ENCODE data around the gene BBS2. TPM values are rescaled to one million over a fixed set of nuclear protein-coding genes. Genes with fewer than 3 reads are reported as not detected.
A peak's percentile ranks its signal among the peaks of the same experiment; 100 is the strongest.

Gene BBS2
- total and polyA plus RNA-seq, 2 of the 13 experiments (the other 11 are each of a cell fraction or from before 2014, with no cell fraction given): 59.7 to 68.3 TPM

DNA sequence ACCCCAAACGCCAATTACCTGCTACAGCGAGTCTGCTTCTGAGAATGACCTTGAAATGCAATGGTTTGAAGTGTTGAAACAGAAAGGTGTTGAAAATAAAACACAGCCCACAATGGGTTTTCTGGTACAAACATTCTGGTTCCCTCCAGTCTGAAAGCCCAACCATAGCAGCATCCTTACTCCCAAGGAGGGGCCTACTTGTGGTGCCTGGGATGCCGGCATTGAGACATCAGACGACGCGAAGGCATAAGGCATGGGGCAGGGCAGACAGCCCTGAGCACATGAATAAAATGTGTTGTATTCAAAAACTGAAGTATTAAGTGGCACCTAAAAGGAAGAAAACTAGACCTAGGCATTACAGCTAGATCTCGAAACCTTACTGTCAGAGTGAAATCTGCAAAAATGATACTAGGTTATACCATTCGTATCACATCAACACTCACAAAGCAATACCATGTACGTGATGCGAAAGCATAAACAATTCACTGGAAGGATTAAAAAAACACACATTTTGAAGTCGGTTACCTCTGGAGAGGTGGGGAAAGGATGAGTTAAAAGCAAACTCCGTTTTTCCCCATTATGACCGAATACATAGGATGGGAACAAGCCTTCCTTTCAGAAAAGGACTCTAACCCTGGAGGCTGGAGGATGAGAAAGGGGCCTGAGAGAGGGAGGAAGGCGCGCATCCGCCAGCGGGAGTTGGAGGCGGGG is 69.4 kb downstream of the BBS2 start:
- CTCF ChIA-PET (ENCODE audit: low intra/inter-chr PET ratio, low total read pairs): no interaction called here
- Histone ChIP-seq H2AFZ (ENCODE audit: low read length) (no peak overlapping the region), H3K9ac (ENCODE audit: insufficient read depth, low read depth, low read length) (peak overlapping the region; percentile 89), H3K4me1 (ENCODE audit: insufficient read depth, low read length) (peaks cover 48% of the 10 kb centered on the region), H4K20me1 (ENCODE audit: insufficient read depth, low read length) (peaks cover 30% of the 10 kb centered on the region), H3K27ac (ENCODE audit: extremely low read length, insufficient read depth, low read length) (peak overlapping the region; percentile 87), H3K4me3 (replicated peaks in 1 of 3; ENCODE audit: insufficient read depth in 1 of 3, low read depth in 2 of 3, low read length in 3 of 3) (peak overlapping the region; percentile 93 to 97 (median 96)), H3K9me3 (ENCODE audit: low read length) (no peaks in the 10 kb centered on the region), H3K27me3 (ENCODE audit: control insufficient read depth in 1 of 2, insufficient read depth in 2 of 2, low read length in 2 of 2) (no peaks in the 10 kb centered on the region; a peak in 1 of 5 replicates), H3K79me2 (ENCODE audit: insufficient read depth, low read length) (peaks cover 69% of the 10 kb centered on the region), H3K36me3 (replicated peaks in 1 of 2; ENCODE audit: control insufficient read depth in 1 of 2, insufficient read depth in 2 of 2, low read length in 2 of 2) (peaks cover 8 to 45% of the 10 kb centered on the region in 2 experiments), H3K4me2 (ENCODE audit: low read depth, low read length) (peak overlapping the region; percentile 83)
- intact Hi-C loops (cut with micrococcal nuclease; ENCODE audit: unreplicated experiment) (loop anchor here (2.0 to 5.0 kb wide), 3 partner anchors 26 to 68 kb away; partner anchors contain the start of gene AMFR), in situ Hi-C loops (cut with HindIII; ENCODE audit: extremely low pct_ligation_motif_present, low pct_unique_long_range_greater_than_20kb) (no loop called here)
- POLR2A ChIA-PET: interaction anchor here (0.6 to 2.2 kb wide), 23 partner anchors 9 to 390 kb away, joined by 3 to 27 read pairs (median 5); partner anchors contain the start of genes AMFR and MT2A
- ATAC-seq (no peak), DNase-seq (ENCODE audit: low spot score) (peak; percentile 16), FAIRE-seq (no peak)
- WGBS (ENCODE audit: low lambda C conversion rate): 2% methylated on average over 18 of the region's 18 CpGs
- TSS peak; percentile 43 for BruUV-seq (replicated peaks)
- TF ChIP-seq TEAD3 (CRISPR knock-in tag; optimal IDR thresholded peaks at IDR 0.05; ENCODE audit: borderline replicate concordance) (peak; percentile 15), SOX13 (IDR thresholded peaks at IDR 0.05) (no peak), SOX13 (CRISPR knock-in tag; conservative IDR thresholded peaks at IDR 0.05 in 1 of 2, IDR thresholded peaks at IDR 0.05 in 1 of 2) (no peak), ZSCAN31 (CRISPR knock-in tag; IDR thresholded peaks at IDR 0.05; ENCODE audit: low read depth) (peak; percentile 29; the same call in 1 of the 2 replicates), HMG20B (CRISPR knock-in tag; conservative IDR thresholded peaks at IDR 0.05) (no peak)
- TF ChIP-seq, protein P1, sequence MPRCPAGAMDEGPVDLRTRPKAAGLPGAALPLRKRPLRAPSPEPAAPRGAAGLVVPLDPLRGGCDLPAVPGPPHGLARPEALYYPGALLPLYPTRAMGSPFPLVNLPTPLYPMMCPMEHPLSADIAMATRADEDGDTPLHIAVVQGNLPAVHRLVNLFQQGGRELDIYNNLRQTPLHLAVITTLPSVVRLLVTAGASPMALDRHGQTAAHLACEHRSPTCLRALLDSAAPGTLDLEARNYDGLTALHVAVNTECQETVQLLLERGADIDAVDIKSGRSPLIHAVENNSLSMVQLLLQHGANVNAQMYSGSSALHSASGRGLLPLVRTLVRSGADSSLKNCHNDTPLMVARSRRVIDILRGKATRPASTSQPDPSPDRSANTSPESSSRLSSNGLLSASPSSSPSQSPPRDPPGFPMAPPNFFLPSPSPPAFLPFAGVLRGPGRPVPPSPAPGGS (CRISPR knock-in tag; IDR thresholded peaks at IDR 0.05): no peak
- TF ChIP-seq, protein P2, sequence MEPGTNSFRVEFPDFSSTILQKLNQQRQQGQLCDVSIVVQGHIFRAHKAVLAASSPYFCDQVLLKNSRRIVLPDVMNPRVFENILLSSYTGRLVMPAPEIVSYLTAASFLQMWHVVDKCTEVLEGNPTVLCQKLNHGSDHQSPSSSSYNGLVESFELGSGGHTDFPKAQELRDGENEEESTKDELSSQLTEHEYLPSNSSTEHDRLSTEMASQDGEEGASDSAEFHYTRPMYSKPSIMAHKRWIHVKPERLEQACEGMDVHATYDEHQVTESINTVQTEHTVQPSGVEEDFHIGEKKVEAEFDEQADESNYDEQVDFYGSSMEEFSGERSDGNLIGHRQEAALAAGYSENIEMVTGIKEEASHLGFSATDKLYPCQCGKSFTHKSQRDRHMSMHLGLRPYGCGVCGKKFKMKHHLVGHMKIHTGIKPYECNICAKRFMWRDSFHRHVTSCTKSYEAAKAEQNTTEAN (CRISPR knock-in tag; conservative IDR thresholded peaks at IDR 0.05): no peak
- TF ChIP-seq, protein P3, sequence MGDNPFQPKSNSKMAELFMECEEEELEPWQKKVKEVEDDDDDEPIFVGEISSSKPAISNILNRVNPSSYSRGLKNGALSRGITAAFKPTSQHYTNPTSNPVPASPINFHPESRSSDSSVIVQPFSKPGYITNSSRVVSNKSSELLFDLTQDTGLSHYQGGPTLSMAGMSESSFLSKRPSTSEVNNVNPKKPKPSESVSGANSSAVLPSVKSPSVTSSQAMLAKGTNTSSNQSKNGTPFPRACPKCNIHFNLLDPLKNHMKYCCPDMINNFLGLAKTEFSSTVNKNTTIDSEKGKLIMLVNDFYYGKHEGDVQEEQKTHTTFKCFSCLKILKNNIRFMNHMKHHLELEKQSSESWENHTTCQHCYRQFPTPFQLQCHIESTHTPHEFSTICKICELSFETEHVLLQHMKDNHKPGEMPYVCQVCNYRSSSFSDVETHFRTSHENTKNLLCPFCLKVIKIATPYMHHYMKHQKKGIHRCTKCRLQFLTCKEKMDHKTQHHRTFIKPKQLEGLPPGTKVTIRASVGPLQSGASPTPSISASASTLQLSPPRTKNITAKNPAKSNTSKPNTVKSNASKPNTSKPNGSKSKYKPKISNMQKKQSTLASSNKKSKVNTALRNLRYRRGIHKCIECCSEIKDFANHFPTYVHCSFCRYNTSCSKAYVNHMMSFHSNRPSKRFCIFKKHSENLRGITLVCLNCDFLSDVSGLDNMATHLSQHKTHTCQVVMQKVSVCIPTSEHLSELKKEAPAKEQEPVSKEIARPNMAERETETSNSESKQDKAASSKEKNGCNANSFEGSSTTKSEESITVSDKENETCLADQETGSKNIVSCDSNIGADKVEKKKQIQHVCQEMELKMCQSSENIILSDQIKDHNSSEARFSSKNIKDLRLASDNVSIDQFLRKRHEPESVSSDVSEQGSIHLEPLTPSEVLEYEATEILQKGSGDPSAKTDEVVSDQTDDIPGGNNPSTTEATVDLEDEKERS (CRISPR knock-in tag; IDR thresholded peaks at IDR 0.05): no peak
- TF ChIP-seq, protein P4, sequence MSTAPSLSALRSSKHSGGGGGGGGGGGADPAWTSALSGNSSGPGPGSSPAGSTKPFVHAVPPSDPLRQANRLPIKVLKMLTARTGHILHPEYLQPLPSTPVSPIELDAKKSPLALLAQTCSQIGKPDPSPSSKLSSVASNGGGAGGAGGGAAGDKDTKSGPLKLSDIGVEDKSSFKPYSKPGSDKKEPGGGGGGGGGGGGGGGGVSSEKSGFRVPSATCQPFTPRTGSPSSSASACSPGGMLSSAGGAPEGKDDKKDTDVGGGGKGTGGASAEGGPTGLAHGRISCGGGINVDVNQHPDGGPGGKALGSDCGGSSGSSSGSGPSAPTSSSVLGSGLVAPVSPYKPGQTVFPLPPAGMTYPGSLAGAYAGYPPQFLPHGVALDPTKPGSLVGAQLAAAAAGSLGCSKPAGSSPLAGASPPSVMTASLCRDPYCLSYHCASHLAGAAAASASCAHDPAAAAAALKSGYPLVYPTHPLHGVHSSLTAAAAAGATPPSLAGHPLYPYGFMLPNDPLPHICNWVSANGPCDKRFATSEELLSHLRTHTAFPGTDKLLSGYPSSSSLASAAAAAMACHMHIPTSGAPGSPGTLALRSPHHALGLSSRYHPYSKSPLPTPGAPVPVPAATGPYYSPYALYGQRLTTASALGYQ (CRISPR knock-in tag; IDR thresholded peaks at IDR 0.05): no peak
- TF ChIP-seq, protein P5, sequence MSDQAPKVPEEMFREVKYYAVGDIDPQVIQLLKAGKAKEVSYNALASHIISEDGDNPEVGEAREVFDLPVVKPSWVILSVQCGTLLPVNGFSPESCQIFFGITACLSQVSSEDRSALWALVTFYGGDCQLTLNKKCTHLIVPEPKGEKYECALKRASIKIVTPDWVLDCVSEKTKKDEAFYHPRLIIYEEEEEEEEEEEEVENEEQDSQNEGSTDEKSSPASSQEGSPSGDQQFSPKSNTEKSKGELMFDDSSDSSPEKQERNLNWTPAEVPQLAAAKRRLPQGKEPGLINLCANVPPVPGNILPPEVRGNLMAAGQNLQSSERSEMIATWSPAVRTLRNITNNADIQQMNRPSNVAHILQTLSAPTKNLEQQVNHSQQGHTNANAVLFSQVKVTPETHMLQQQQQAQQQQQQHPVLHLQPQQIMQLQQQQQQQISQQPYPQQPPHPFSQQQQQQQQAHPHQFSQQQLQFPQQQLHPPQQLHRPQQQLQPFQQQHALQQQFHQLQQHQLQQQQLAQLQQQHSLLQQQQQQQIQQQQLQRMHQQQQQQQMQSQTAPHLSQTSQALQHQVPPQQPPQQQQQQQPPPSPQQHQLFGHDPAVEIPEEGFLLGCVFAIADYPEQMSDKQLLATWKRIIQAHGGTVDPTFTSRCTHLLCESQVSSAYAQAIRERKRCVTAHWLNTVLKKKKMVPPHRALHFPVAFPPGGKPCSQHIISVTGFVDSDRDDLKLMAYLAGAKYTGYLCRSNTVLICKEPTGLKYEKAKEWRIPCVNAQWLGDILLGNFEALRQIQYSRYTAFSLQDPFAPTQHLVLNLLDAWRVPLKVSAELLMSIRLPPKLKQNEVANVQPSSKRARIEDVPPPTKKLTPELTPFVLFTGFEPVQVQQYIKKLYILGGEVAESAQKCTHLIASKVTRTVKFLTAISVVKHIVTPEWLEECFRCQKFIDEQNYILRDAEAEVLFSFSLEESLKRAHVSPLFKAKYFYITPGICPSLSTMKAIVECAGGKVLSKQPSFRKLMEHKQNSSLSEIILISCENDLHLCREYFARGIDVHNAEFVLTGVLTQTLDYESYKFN (CRISPR knock-in tag; conservative IDR thresholded peaks at IDR 0.05): no peak

Measured in HepG2 (cell line).